NCI-H1930 (cell line): ENCODE measurements around the gene CTSD.

Experiments used
- DNase-seq, 2 experiments: peaks; one replicate each; lab custom pipeline; 2025; lab: John Stamatoyannopoulos, UW

The CTSD gene

DNA sequence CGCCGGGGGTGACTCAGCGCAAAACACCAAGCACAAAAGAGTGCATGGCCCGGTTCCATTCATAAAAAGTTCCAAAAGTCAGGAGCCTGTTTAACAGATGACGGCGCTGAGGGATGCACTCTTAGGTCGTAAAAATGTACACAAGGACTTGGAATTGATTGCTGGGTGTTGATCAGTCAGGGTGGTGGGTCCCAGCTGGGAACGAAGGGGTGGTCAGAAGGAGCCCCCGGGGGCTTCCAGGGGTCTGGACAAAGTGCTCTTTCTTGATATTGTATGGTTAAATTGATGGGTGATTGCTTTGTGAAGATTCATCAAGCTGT is 34.1 kb downstream of the CTSD start:
- DNase-seq: no peak

DNA sequence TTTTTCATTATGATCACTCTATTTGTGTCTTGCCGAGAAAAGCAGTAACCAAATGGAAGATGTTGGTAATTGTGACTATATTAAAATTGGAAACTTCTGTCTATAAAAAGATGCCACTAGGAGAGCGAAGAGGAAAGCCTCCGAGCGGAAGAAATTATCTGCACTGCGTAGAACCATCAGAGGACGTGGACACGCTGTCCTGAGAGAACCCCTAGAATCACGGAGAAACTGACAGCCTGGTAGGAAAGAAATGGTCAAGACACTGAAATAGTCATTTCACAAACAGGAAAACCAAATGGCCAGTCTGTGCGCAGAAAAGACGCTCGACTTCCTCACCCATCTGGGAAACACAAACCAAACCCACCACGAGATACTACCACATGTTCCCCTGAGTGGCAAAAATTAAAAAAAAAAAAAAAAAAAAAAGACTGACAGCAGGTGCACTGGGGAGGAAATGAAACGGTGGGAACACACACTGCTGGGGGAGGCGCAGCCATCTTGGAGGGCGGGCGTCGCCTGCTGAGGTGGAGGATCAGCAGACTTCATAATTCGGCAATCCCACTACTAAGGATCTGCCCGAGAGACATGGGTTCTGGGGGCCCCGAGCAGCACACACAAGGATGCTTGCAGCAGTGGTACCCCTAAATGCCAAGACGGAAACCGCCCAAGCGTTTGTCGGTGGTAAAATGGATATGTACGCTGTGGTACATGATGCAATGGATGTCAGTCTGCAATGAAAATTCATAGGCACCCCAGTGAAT is 34.6 kb downstream of the CTSD start:
- no peak for DNase-seq

DNA sequence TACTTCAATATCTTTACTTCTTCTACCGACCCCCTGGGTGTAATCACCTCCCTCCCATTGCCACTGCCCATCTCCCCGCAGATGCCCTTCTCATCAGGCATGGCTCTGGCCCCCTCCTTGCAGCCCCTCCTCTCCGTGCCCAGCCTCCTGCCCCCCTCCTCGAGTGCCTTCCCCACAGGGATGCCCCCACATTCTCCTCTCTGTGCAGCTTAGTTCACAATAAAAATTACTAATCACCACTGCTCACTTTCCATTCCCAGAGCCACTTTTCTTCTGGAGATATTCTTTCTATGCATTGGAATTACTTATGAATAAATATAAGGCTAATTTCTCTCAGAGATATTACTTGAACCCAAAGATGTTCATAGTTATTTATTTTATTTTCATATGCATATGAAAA is 35.4 kb downstream of the CTSD start:
- no peak for DNase-seq

DNA sequence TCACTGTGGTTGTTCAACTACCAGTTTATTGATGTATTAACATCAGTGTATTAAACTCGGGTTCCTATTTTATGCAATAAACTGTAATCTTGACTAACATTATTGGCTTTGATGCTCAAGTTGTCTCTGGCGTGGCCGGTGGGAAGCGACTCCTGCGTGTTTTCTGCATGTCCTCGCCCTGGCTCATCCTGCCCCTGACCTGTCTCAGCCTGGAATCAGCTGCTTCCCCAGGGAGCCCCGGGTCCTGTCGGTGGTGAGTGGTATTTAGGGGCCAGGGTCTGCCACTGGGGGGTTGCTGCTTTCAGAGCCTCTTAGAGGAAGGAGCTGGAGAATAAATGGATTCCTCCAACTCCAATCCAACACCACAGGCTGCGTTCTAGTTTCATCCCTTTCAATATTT is 35.9 kb downstream of the CTSD start:
- no peak for DNase-seq

DNA sequence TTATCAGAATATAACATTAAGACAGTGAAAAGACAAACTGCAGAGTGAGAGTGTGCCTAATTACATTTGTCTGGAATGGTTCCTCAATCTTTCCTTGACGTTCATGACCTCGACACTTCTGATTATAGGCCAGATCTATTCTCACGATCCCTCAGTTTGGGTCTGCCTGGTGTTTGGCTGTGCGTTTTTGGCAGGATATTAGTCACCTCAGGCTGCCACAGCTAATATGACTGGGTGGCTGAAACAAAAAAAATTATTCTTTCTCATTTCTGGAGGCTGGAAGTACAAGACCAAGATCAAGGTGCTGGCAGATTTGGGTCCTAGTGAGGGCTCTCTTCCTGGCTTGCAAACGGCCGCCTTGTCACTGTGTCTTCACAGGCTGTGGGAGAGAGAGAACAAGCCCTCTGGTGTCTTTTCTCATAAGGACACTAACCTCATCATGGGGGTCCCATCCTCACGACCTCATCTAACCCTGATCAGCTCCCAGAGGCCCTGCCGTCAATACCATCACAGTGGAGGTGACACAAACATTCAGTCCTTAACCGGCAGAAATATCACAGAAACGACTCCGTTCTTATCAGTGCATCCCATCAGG is 36.5 kb downstream of the CTSD start:
- no peak for DNase-seq

DNA sequence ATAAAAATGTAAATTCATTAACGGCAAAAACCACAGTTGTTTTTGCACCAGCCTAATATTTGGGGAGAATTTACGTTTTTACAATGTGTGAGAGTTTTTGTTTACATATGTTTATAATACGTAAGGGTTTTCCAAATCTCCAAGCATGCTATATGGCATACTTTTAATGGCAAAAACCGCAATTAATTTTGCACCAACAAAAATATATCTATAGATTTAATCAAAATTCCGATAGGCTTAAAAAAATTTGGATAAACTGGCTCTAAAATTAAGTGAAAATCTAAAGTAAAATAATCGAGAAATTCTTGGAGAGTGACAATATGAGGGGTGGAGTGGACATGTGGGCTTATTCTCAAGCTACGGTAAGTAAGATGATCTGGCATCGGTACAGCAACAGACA is 43.9 kb downstream of the CTSD start:
- no peak for DNase-seq

DNA sequence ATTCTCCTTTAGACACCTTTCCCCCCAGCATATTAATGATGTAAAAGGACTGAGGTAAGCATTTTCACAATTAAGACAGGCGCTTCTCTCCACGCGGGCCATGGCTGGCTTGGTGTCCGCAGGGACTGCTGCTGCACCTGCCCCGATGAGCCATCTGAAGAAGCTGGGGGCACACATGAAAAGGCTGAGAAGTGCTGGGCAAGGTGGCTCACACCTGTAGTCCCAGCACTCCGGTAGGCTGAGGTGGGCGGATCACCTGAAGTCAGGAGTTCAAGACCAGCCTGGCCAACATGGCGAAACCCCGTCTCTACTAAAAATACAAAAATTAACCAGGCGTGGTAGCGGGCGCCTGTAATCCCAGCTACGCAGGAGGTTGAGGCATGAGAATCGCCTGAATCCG is 45.4 kb downstream of the CTSD start:
- DNase-seq: no peak

DNA sequence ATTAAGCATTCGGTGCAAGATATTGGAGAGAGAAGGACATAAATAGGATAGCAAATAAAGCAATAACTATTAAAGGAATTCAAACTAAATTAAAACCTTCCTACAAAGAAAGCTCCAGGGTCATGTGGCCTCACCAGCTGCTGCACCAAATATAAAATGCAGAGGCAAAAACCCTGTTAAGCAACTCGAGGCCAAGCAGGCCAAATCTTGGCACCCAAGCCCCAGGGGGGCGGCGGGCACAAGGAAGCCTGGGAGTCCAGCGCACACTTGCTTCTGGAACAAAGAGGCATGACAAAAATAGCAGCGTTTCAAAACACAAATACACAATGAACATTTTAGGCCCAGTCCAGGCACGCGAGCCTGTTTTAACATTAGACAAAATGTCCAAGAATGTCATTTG is 46.0 kb downstream of the CTSD start:
- no peak for DNase-seq

DNA sequence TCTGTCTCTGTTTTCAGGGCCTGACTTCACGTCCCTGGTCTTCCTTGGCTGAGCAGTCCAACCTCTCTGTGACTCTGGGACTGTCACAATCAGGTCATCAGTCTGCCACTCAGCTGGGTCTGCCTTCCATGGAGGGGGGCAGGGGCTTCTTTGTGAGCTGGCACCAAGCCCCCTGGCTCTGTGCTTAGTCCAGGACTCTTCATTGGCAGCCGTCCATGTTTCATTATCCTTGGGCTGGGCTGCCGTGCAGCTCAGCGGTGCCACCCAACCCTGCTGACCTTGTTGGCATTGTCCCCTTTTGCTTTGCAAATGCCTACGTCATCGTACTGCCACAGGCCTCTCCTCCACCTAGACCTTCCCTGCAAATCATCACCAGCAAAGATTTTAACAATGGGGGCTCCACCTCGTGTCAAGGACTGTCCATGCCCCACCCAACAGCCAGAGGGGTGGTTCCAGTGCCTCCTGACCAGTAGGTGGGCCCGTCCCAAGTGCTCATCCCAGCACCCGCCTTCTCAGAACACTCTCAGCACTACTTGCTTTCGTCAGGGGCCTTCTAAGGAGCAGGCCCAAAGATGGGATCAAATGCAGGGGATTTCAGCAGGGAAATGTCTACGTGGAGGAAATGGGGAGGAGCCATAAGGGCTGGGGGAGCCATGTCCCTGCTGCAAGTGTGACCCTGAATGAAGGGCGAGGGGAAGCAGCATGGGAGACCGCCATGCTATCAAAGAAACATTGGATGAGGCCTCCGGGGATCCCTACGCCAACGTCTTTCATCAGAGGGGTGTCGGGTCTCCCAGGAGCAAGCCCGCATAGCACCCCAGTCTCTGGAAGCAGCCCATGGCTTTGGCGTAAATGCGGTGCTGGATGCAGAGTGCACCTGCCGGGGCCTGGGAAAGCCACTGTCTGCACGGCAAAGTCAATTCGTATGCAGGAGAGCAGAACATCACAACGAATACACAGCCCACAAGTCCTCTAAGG is 48.5 kb downstream of the CTSD start:
- no peak for DNase-seq

DNA sequence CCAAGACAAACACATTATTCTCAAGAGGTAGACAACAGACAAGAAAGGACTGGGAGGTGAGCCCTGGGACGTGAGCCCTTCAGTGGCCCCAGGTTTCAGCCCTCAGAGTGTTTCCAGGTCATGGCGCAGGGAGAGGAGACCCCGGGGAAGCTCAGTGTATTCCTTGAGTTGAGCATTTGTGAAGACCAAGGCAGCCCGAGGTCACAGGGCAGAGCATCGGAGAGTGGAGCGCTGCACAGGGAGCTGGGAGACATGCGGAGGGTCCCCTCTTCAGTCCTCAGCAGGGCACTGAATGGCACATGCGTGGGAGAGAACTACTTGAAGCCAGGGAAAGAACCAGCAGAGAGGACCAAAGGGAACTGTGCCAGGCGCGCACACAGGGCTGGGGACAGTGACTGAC is 55.0 kb downstream of the CTSD start:
- DNase-seq: no peak

DNA sequence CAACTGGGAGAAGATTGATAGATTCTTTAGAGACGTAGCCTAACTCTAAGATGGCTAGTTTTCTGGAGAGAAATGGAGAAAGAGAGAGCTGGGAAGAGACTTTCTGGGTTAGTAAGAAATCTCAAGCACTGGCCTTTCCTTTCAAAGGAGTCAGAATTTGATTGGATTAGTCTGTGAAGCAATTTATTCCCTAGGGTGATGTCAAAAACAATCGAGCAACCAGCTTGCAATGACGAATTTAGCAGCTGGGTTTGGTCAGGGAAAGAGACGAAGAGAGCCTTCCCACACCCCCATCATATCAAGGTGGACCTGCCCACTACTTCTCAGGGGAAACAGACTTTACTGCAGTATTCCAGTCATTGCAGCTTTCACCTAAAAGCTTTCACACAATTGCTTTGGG is 56.0 kb downstream of the CTSD start:
- DNase-seq: no peak

DNA sequence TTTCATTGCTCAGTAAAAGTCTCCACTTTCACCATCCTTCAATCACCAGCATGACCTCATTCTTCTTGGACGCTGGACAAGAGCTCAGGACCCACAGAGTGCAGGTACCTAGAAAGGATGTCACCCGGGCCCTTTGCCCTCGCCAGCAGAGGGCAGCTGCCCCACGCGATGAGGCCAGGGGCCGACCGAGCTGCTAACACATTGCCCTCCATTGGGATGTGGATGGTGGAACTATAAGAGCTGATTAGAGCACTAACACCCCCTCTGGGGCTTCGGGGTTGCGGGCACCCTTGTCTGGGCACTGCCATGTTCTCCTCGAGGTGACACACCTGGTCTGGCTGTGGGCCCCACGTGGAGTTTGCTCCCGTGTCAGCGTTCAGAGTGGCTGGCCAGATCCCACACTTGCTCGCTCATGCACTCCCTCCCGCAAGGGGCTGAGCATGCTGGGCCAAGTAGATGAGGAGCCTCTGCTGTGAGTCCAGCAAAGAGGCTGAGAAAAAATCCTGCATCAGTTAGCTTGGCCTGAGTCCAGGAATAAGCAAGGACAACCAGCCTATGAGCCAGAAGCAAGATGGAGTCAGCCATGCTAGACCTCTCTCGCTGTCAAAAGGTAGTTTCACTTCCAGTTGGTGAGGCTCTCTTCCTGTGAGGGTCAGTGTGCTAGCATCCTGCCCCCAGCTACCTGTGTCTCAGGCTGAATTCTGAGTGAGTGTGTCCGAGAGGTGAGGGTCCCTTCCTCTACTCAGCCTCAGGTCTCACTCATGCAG is 56.9 kb downstream of the CTSD start:
- DNase-seq: no peak

DNA sequence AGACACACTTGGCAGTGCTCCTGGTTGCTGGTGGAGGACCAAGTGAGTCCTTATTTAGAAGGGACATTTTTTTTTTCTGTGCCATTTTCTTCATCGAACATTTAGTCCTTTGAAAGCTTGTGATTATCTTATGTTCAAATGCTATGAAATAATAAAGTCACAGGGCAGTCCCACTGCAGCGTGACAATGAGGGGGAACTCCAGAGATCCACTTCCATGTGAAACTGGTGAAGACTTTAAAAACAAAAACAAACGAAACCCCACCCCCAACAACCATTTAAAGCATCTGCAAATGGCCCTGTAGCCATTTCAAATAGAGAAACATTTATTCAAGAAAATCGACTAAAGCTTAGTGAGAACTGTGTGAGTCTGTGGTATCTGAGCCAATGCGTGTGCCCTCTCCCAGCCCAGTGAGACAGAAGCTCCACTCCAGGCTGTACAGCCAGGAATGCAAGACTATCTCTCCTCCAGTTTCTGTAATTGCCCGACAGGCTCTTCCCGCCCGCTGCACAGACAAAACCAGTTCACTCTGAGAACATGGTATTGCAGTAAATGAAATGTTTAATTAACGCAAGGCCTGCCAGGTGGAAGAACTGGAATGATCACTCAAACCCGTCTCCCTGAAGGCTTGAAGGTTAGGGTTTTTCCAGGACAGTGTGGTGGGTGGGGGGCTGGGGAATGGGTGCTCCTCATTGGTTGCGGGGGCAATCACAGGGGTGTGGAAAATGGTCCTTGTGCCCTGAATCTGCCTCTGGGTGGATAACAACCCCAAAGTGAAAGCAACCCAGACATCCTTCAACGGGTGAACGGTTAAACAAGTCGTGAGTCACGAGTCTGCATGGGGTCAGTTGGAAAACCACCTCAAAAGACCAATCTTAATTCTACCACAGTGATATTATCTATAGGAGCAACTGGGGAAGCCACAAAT is 58.3 kb downstream of the CTSD start:
- no peak for DNase-seq

DNA sequence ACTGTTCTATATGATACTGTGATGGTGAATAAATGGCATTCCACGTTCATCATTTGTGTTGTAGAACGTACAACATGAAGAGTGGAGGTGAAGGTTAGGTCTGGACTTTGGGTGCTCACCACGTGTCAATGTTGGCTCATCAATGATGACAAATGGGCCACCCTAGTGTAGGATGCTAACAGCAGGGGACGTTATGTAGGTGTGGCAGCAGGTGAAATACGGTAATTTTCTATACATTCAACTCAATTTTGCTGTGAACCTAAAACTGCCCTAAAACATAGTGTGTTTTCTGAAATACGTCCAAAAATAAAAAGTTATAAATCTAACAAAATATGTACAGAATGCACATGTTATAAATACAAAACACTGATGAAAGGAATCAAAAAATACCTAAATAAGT is 60.6 kb downstream of the CTSD start:
- no peak for DNase-seq
